Measurements from ENCODE around the gene ZNF490. TPM values are rescaled to one million over a fixed set of nuclear protein-coding genes. Genes with fewer than 3 reads are reported as not detected.
"Not testable (repeated sequence)": the region's sequence is repeated elsewhere in the genome, so short reads cannot be mapped to it uniquely, and the experiment has no call there.

ZNF490 gene
- total and polyA plus RNA-seq, 2 donors = 1.6 to 6.0 TPM

DNA sequence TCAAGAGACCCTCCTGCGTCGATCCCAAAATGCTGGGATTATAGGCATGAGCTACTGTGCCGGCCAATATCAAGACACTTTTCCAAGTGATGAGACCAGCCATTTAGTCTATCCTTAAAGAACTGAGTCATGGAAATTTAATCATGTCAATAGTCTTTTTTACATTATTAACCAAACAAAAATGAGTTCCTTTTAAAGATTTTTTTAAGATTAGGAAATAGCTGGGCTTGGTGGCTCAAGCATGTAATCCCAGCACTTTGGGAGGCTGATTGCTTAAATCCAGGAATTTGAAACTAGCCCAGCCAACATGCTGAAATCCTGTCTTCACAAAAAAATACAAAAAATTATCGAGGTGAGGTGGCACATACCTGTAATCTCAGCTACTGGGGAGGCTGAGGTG, 42.7 kb downstream of the ZNF490 start:
- Histone ChIP-seq H3K27ac (ENCODE audit: low read depth in 1 of 2, low read length in 1 of 2) (no peak overlapping the region), H3K4me3 (ENCODE audit: low read length in 2 of 2) (no peak overlapping the region), H3K9me3 (ENCODE audit: control insufficient read depth in 2 of 2, insufficient read depth in 1 of 2, low read length in 1 of 2) (no peaks in the 10 kb centered on the region), H3K27me3 (ENCODE audit: control insufficient read depth in 2 of 2, insufficient read depth in 1 of 2, low read length in 1 of 2) (no peaks in the 10 kb centered on the region), H3K4me1 (ENCODE audit: control insufficient read depth in 2 of 2, insufficient read depth in 2 of 2, low read length in 2 of 2) (no peaks in the 10 kb centered on the region), H3K36me3 (ENCODE audit: control insufficient read depth in 2 of 2, insufficient read depth in 2 of 2, low read length in 1 of 2) (no peaks in the 10 kb centered on the region)
- WGBS = 90% methylated on average over 4 of the region's 4 CpGs
- DNase-seq (ENCODE audit: low read depth in 6 of 9, low spot score in 9 of 9) = no peak

GRCh38 chr19:12566380-12566779, 44.2 kb downstream of the ZNF490 start:
- not testable (repeated sequence) for H3K27ac ChIP-seq (ENCODE audit: low read depth in 1 of 2, low read length in 1 of 2); H3K4me3 ChIP-seq (ENCODE audit: low read length in 2 of 2); H3K27me3 ChIP-seq (ENCODE audit: control insufficient read depth in 2 of 2, insufficient read depth in 1 of 2, low read length in 1 of 2); H3K4me1 ChIP-seq (ENCODE audit: control insufficient read depth in 2 of 2, insufficient read depth in 2 of 2, low read length in 2 of 2); DNase-seq (ENCODE audit: low read depth in 6 of 9, low spot score in 9 of 9); H3K36me3 ChIP-seq (ENCODE audit: control insufficient read depth in 2 of 2, insufficient read depth in 2 of 2, low read length in 1 of 2); H3K9me3 ChIP-seq (ENCODE audit: control insufficient read depth in 2 of 2, insufficient read depth in 1 of 2, low read length in 1 of 2)
- WGBS = 96% methylated on average over 5 of the region's 5 CpGs

DNA sequence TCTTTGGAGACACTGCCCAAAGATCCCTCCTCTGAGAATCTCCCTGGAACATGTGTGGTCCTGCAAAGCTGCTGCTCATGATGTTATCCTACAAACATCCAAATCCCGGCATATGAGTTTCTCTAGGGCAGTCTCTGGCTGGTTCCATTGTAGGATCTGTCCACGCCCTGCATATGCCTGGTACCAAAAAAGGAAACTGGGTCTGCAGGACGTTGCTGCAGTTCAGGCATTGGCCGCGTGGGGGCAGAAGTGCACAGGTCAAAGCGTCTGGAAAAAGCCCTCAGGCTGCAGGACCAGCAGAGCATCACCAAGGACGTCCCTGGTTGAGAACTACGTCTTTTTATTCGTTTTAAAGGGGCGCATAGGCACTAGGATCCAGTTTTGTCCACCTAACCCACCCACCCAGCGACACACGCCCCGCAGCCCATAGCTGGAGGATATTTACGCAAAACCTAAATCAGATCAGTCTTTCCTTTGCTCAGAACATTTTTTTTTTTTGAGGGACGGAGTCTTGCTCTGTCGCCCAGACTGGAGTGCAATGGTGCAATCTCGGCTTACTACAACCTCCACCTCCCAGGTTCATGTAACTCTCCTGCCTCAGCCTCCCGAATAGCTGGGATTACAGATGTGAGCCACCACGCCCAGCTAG, 46.5 kb downstream of the ZNF490 start:
- peak; percentile 56 to 92 (median 84) for DNase-seq (ENCODE audit: low read depth in 6 of 9, low spot score in 9 of 9)
- no peaks in the 10 kb centered on the region for H3K27me3 ChIP-seq (ENCODE audit: control insufficient read depth in 2 of 2, insufficient read depth in 1 of 2, low read length in 1 of 2)
- H3K4me1 ChIP-seq (ENCODE audit: control insufficient read depth in 2 of 2, insufficient read depth in 2 of 2, low read length in 2 of 2) = no peaks in the 10 kb centered on the region
- no peaks in the 10 kb centered on the region for H3K9me3 ChIP-seq (ENCODE audit: control insufficient read depth in 2 of 2, insufficient read depth in 1 of 2, low read length in 1 of 2)
- WGBS = 27% methylated on average over 19 of the region's 19 CpGs
- no peak overlapping the region for H3K4me3 ChIP-seq (ENCODE audit: low read length in 2 of 2)
- H3K27ac ChIP-seq (ENCODE audit: low read depth in 1 of 2, low read length in 1 of 2) = no peak overlapping the region
- H3K36me3 ChIP-seq (ENCODE audit: control insufficient read depth in 2 of 2, insufficient read depth in 2 of 2, low read length in 1 of 2) = no peaks in the 10 kb centered on the region

DNA sequence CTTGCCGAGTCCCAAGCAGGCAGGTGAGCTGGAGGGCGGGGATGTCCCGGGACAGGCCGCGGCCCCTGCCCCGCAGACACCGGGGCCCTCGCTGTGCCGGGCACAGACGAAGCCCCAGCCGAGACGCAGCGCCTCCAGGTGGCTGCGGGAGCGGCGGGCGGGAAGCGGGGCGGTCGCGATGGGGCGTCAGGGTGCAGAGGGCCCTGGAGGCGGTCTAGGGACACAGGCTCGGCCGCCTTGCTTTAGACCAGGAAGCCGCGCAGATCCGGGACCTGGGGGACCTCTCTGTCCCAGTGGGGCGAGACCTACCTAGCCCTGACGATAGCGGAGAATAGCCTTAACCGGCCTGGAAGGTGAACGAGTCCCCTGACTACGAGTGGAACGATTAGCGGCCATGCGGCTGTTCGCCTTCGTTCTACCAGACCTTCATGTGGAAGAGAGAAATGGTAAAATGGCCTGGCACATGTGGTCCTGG, 55.1 kb downstream of the ZNF490 start:
- H3K27ac ChIP-seq (ENCODE audit: low read depth in 1 of 2, low read length in 1 of 2) = no peak overlapping the region
- 59% methylated on average over 39 of the region's 39 CpGs for WGBS
- no peak for DNase-seq (ENCODE audit: low read depth in 6 of 9, low spot score in 9 of 9)
- H3K4me1 ChIP-seq (ENCODE audit: control insufficient read depth in 2 of 2, insufficient read depth in 2 of 2, low read length in 2 of 2) = peaks cover 8 to 13% of the 10 kb centered on the region in 2 donors
- H3K4me3 ChIP-seq (ENCODE audit: low read length in 2 of 2) = no peak overlapping the region
- no peaks in the 10 kb centered on the region for H3K9me3 ChIP-seq (ENCODE audit: control insufficient read depth in 2 of 2, insufficient read depth in 1 of 2, low read length in 1 of 2)
- peaks cover 0 to 7% of the 10 kb centered on the region in 2 donors for H3K27me3 ChIP-seq (ENCODE audit: control insufficient read depth in 2 of 2, insufficient read depth in 1 of 2, low read length in 1 of 2)
- H3K36me3 ChIP-seq (ENCODE audit: control insufficient read depth in 2 of 2, insufficient read depth in 2 of 2, low read length in 1 of 2) = no peaks in the 10 kb centered on the region

DNA sequence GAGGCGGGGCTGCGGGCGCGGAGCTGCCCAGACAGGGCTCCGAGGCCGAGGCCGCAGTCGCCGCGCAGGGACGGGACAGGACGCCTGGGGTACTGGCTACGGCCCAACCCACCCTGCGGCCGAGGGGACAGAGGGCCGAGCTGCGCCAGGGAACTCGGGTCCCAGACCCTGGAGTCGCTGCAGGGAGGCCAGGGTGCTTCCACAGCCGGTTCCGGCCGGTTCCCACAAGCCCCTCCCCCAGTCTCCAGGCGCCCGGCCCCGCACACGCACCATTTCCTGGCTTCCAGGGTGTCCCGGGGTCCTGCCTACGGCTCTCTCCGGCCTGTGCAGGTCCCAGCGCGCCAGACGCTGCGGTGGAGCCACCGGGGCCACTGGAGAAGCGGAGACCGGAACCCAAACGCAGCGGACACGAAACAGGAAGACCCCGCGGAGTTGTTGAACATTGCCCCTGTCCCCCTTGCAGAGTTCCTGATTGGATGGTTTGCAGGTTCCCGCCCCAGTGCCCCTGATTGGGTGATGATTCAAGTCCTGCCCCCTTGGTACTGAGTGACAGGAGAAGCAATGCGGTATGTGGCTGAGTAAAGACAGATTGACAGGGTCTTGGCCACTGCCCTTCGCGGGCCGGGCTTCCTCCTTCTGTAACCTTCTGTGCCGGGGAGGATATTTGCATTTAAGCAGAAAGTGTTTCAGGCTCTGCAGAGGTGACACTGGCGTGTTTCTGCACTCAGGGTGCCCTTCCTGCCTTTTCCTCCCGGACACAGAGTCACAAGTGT, 59.4 kb downstream of the ZNF490 start, which contains the start of gene ZNF564:
TSS of gene ZNF564 (minus strand) at position 423 of the 773 bp plus-strand sequence. CDS start at position 273, 150 bp downstream.
- H3K4me3 ChIP-seq (ENCODE audit: low read length in 2 of 2) = peak within 1 kb of the TSS; percentile 74 to 92
- peaks cover 14 to 22% of the 10 kb centered on the region in 2 donors for H3K4me1 ChIP-seq (ENCODE audit: control insufficient read depth in 2 of 2, insufficient read depth in 2 of 2, low read length in 2 of 2)
- peak; percentile 89 to 99 (median 97) for DNase-seq (ENCODE audit: low read depth in 6 of 9, low spot score in 9 of 9)
- H3K9me3 ChIP-seq (ENCODE audit: control insufficient read depth in 2 of 2, insufficient read depth in 1 of 2, low read length in 1 of 2) = peaks cover 0 to 5% of the 10 kb centered on the region in 2 donors
- peaks cover 8 to 9% of the 10 kb centered on the region in 2 donors for H3K36me3 ChIP-seq (ENCODE audit: control insufficient read depth in 2 of 2, insufficient read depth in 2 of 2, low read length in 1 of 2)
- H3K27ac ChIP-seq (ENCODE audit: low read depth in 1 of 2, low read length in 1 of 2) = peak within 1 kb of the TSS; percentile 90 to 98
- peaks cover 0 to 7% of the 10 kb centered on the region in 2 donors for H3K27me3 ChIP-seq (ENCODE audit: control insufficient read depth in 2 of 2, insufficient read depth in 1 of 2, low read length in 1 of 2)
- WGBS = under 1% methylated on average over 49 of the region's 49 CpGs

DNA sequence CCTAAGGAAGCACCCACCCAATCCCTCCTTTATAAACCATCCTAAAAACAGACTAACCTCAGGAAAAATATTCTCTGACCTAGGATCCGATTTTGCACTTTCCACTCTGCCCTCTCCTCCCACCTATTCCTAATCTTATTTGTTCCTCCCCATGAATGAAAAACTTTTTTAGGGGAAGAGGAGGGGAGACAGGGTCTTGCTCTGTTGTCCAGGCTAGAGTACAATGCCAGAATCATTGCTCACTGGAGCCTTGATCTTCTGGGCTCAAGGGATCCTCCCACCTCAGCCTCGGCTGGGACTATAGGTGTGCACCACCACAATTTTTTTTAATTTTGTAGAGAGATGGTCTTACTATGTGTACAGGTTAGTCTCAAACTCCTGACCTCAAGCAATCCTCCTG, 63.7 kb downstream of the ZNF490 start:
- over 99% methylated on average over 2 of the region's 2 CpGs for WGBS
- peaks cover 9 to 32% of the 10 kb centered on the region in 2 donors for H3K36me3 ChIP-seq (ENCODE audit: control insufficient read depth in 2 of 2, insufficient read depth in 2 of 2, low read length in 1 of 2)
- no peak overlapping the region for H3K4me3 ChIP-seq (ENCODE audit: low read length in 2 of 2)
- peaks cover 4 to 17% of the 10 kb centered on the region in 2 donors for H3K9me3 ChIP-seq (ENCODE audit: control insufficient read depth in 2 of 2, insufficient read depth in 1 of 2, low read length in 1 of 2)
- H3K27me3 ChIP-seq (ENCODE audit: control insufficient read depth in 2 of 2, insufficient read depth in 1 of 2, low read length in 1 of 2) = no peaks in the 10 kb centered on the region
- DNase-seq (ENCODE audit: low read depth in 6 of 9, low spot score in 9 of 9) = no peak
- no peak overlapping the region for H3K27ac ChIP-seq (ENCODE audit: low read depth in 1 of 2, low read length in 1 of 2)
- peaks cover 5 to 12% of the 10 kb centered on the region in 2 donors for H3K4me1 ChIP-seq (ENCODE audit: control insufficient read depth in 2 of 2, insufficient read depth in 2 of 2, low read length in 2 of 2)

DNA sequence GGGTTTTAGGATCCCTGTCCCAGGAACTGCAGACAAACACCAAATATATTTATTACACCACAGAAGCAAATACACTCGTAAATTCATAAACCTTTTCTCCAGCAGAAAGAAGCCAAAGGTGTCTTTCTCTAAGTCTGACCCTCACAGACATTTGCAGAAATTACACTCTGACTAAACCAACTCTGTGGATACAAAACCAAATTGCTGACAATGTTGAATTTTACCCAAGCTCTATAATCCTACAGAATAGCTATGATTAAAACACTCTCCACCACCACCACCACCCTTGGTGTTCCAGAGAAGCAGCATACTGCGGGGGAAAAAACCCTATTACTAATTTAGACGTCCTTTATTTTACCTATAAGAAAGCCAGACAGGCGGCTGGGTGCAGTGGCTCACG, 64.5 kb downstream of the ZNF490 start:
- Histone ChIP-seq H3K9me3 (ENCODE audit: control insufficient read depth in 2 of 2, insufficient read depth in 1 of 2, low read length in 1 of 2) (peaks cover 5 to 26% of the 10 kb centered on the region in 2 donors), H3K27me3 (ENCODE audit: control insufficient read depth in 2 of 2, insufficient read depth in 1 of 2, low read length in 1 of 2) (no peaks in the 10 kb centered on the region), H3K4me1 (ENCODE audit: control insufficient read depth in 2 of 2, insufficient read depth in 2 of 2, low read length in 2 of 2) (peaks cover 5 to 11% of the 10 kb centered on the region in 2 donors), H3K36me3 (ENCODE audit: control insufficient read depth in 2 of 2, insufficient read depth in 2 of 2, low read length in 1 of 2) (peaks cover 14 to 35% of the 10 kb centered on the region in 2 donors), H3K4me3 (ENCODE audit: low read length in 2 of 2) (no peak overlapping the region), H3K27ac (ENCODE audit: low read depth in 1 of 2, low read length in 1 of 2) (no peak overlapping the region)
- WGBS = over 99% methylated on average over 5 of the region's 5 CpGs
- DNase-seq (ENCODE audit: low read depth in 6 of 9, low spot score in 9 of 9) = no peak

DNA sequence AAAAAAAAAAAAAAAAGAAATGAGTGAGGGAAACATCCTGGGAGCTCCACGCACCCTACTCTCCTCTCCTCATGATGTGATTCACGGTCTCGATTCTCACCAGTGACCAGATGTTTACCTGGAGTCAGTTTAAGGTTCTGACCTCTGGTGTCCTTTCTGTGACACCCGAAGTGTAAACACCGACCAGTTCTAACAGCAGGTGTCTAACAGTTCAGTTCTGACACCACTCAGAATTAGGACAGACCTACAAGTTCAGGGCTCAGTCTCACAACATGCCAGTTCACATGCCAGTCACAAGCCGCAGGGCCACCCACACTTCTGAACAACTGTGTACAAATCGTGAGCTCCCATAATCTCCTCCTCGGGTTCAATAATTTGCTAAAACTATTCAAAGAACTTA, 65.3 kb downstream of the ZNF490 start:
- DNase-seq (ENCODE audit: low read depth in 6 of 9, low spot score in 9 of 9) = no peak
- H3K4me3 ChIP-seq (ENCODE audit: low read length in 2 of 2) = no peak overlapping the region
- H3K9me3 ChIP-seq (ENCODE audit: control insufficient read depth in 2 of 2, insufficient read depth in 1 of 2, low read length in 1 of 2) = peaks cover 6 to 30% of the 10 kb centered on the region in 2 donors
- H3K36me3 ChIP-seq (ENCODE audit: control insufficient read depth in 2 of 2, insufficient read depth in 2 of 2, low read length in 1 of 2) = peaks cover 20 to 38% of the 10 kb centered on the region in 2 donors
- no peak overlapping the region for H3K27ac ChIP-seq (ENCODE audit: low read depth in 1 of 2, low read length in 1 of 2)
- peaks cover 5 to 6% of the 10 kb centered on the region in 2 donors for H3K4me1 ChIP-seq (ENCODE audit: control insufficient read depth in 2 of 2, insufficient read depth in 2 of 2, low read length in 2 of 2)
- no peaks in the 10 kb centered on the region for H3K27me3 ChIP-seq (ENCODE audit: control insufficient read depth in 2 of 2, insufficient read depth in 1 of 2, low read length in 1 of 2)
- 99% methylated on average over 8 of the region's 8 CpGs for WGBS

DNA sequence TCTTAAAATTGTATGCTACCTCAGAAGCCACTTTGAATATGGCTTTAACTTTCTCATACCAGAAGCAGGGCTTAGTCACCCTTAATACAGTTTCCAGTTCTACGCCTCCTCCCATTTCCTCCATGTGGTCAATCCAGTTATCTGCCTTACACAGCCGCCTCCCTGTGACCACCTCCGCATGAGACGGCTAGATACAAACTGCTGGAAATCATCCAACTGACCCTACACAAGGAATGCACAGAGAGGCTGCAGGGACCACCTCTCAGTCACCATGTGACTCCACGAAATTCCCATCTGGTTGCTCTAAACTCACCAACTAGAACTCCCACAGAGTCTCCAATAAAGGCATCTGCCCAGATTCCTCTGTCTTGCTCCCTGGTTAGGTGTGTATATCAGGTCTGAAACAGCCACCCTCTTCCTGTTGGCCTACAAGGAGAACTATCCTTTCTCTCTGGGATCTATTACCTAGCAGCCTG, 66.2 kb downstream of the ZNF490 start:
- peaks cover 23 to 36% of the 10 kb centered on the region in 2 donors for H3K36me3 ChIP-seq (ENCODE audit: control insufficient read depth in 2 of 2, insufficient read depth in 2 of 2, low read length in 1 of 2)
- DNase-seq (ENCODE audit: low read depth in 6 of 9, low spot score in 9 of 9) = no peak
- no peak overlapping the region for H3K27ac ChIP-seq (ENCODE audit: low read depth in 1 of 2, low read length in 1 of 2)
- H3K4me3 ChIP-seq (ENCODE audit: low read length in 2 of 2) = no peak overlapping the region
- H3K27me3 ChIP-seq (ENCODE audit: control insufficient read depth in 2 of 2, insufficient read depth in 1 of 2, low read length in 1 of 2) = no peaks in the 10 kb centered on the region
- 92% methylated on average over 5 of the region's 5 CpGs for WGBS
- H3K9me3 ChIP-seq (ENCODE audit: control insufficient read depth in 2 of 2, insufficient read depth in 1 of 2, low read length in 1 of 2) = peaks cover 6 to 30% of the 10 kb centered on the region in 2 donors
- H3K4me1 ChIP-seq (ENCODE audit: control insufficient read depth in 2 of 2, insufficient read depth in 2 of 2, low read length in 2 of 2) = peaks cover under 1 to 3% of the 10 kb centered on the region in 2 donors
